GM19023 (cell line): ENCODE data around the gene C3orf18.

ENCODE experiments used
- ATAC-seq: cut with Tn5 transposase; IDR thresholded peaks from one replicate; pipeline ENCODE4 v1.9.1; 2021; ENCODE audit warnings: mild to moderate bottlenecking, moderate library complexity; ENCODE audit not compliant: unreplicated experiment

C3orf18 gene

GRCh38 chr3:50604110-50604621 lies 36.6 kb upstream of the C3orf18 start:
- no peak for ATAC-seq

GRCh38 chr3:50603261-50604109 lies 35.9 kb upstream of the C3orf18 start:
- ATAC-seq, result no peak

- no peak for ATAC-seq
These were observed 35.1 kb upstream of the C3orf18 start for GRCh38 chr3:50602595-50603191.

GRCh38 chr3:50600841-50601591 lies 33.5 kb upstream of the C3orf18 start:
- ATAC-seq, result no peak

- no peak for ATAC-seq
These were observed 32.7 kb upstream of the C3orf18 start for GRCh38 chr3:50600141-50600753.

- no peak for ATAC-seq
These were observed 32.2 kb upstream of the C3orf18 start for GRCh38 chr3:50599716-50600118.

GRCh38 chr3:50599115-50599715 lies 31.7 kb upstream of the C3orf18 start:
- ATAC-seq, result no peak

GRCh38 chr3:50594253-50594785 lies 26.8 kb upstream of the C3orf18 start:
- no peak for ATAC-seq

- ATAC-seq, result no peak
These were observed 25.0 kb upstream of the C3orf18 start for GRCh38 chr3:50592568-50592967.

GRCh38 chr3:50591196-50591741 lies 23.7 kb upstream of the C3orf18 start:
- ATAC-seq, result peak; percentile 2

GRCh38 chr3:50588759-50589433 lies 21.3 kb upstream of the C3orf18 start:
- ATAC-seq, result no peak

- no peak for ATAC-seq
These were observed 20.5 kb upstream of the C3orf18 start for GRCh38 chr3:50587806-50588758.

- ATAC-seq, result no peak
These were observed 19.8 kb upstream of the C3orf18 start for GRCh38 chr3:50587373-50587772.

- ATAC-seq, result no peak
These were observed 19.2 kb upstream of the C3orf18 start for GRCh38 chr3:50586763-50587070.

GRCh38 chr3:50585919-50586762 lies 18.6 kb upstream of the C3orf18 start:
- no peak for ATAC-seq

- no peak for ATAC-seq
These were observed 16.8 kb upstream of the C3orf18 start for GRCh38 chr3:50584391-50584790.

GRCh38 chr3:50583897-50584296 lies 16.4 kb upstream of the C3orf18 start:
- no peak for ATAC-seq

- ATAC-seq, result no peak
These were observed 14.5 kb upstream of the C3orf18 start for GRCh38 chr3:50582083-50582482.
